Neutrophil (primary cell): ENCODE measurements around the gene PHC1.

ENCODE experiments used
- H3K27ac ChIP-seq: fragments of 200-600 bp; sonication (generic); 2 replicates; pipeline ENCODE4 v1.5.1; 2016; ENCODE audit warnings: mild to moderate bottlenecking, moderate library complexity
- H3K27me3 ChIP-seq: fragments of 200-600 bp; sonication (generic); 2 replicates; pipeline ENCODE4 v1.6.0; 2016; ENCODE audit warnings: mild to moderate bottlenecking
- H3K36me3 ChIP-seq: fragments of 200-600 bp; sonication (generic); 2 replicates; pipeline ENCODE4 v1.5.1; 2017
- H3K4me1 ChIP-seq, 2 experiments: fragments of 200-600 bp in 1 of 2; sonication (generic) in 1 of 2; 1 replicate in 1 of 2; 2 replicates in 1 of 2; pipeline versions ENCODE4 v1.5.1 to v1.6.1; 2013 to 2016; ENCODE audit warnings: low read depth in 1 of 2, low read length in 1 of 2, mild to moderate bottlenecking in 1 of 2, moderate library complexity in 1 of 2; ENCODE audit not compliant: control insufficient read depth in 1 of 2, insufficient read depth in 1 of 2
- H3K4me3 ChIP-seq, 2 experiments: fragments of 200-600 bp in 1 of 2; sonication (generic) in 1 of 2; 1 replicate in 1 of 2; 2 replicates in 1 of 2; pipeline ENCODE4 v1.5.1; 2013 to 2016; ENCODE audit warnings: low read depth in 1 of 2, low read length in 1 of 2, mild to moderate bottlenecking in 1 of 2, moderate library complexity in 1 of 2
- H3K9me3 ChIP-seq: fragments of 200-600 bp; sonication (generic); 2 replicates; pipeline ENCODE4 v1.5.1; 2016
- TF ChIP-seq, protein P1 (sequence below): fragments of 200-600 bp; sonication (generic); IDR thresholded peaks from 2 replicates; pipeline ENCODE4 v1.5.1; 2016; ENCODE audit warnings: antibody characterized with exemption

The PHC1 gene

DNA sequence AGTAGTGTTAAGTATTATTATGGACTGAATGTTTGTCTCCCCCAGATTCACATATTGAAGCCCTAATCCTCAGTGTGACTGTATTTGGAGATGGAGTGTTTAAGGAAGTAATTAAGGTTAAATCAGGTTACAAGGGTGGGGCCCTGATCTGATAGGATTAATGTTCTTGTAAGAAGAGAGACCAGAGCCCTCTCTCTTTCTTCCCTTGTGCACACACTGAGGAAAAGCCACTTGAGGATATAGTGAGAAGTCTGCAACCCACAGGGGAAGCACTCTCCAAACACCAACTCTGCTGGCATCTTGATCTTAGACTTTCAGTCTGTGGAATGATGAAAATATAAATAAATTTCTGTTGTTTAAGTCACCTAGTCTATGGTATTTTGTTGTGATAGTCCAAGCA lies 72.9 kb downstream of the PHC1 start:
- peaks cover 11 to 30% of the 10 kb centered on the region in 2 experiments for H3K4me1 ChIP-seq
- no peak overlapping the region for H3K27ac ChIP-seq
- no peak overlapping the region for H3K4me3 ChIP-seq
- no peaks in the 10 kb centered on the region for H3K27me3 ChIP-seq
- no peaks in the 10 kb centered on the region for H3K36me3 ChIP-seq
- TF ChIP-seq, protein P1, sequence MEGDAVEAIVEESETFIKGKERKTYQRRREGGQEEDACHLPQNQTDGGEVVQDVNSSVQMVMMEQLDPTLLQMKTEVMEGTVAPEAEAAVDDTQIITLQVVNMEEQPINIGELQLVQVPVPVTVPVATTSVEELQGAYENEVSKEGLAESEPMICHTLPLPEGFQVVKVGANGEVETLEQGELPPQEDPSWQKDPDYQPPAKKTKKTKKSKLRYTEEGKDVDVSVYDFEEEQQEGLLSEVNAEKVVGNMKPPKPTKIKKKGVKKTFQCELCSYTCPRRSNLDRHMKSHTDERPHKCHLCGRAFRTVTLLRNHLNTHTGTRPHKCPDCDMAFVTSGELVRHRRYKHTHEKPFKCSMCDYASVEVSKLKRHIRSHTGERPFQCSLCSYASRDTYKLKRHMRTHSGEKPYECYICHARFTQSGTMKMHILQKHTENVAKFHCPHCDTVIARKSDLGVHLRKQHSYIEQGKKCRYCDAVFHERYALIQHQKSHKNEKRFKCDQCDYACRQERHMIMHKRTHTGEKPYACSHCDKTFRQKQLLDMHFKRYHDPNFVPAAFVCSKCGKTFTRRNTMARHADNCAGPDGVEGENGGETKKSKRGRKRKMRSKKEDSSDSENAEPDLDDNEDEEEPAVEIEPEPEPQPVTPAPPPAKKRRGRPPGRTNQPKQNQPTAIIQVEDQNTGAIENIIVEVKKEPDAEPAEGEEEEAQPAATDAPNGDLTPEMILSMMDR, result no peak
- no peaks in the 10 kb centered on the region for H3K9me3 ChIP-seq

DNA sequence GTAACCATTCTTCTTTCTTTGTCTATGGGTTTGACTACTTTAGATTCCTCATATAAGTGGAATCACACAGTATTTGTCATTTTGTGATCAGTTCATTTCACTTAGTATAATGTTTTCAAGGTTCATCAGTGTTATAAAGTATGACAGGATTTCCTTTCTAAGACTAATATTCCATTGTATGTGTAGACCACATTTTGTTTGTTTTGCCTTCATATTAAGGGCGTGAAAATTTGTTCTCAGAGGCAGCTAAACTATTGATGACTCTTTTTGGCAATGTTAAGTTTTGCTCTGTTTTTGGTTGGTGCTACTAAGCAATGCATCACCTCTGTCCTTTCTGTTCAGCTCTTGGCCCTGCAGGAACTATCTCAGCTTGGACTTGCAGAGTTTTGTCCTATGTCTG lies 73.4 kb downstream of the PHC1 start:
- Histone ChIP-seq H3K27ac (no peak overlapping the region), H3K9me3 (no peaks in the 10 kb centered on the region), H3K4me1 (peaks cover 11 to 30% of the 10 kb centered on the region in 2 experiments), H3K4me3 (no peak overlapping the region), H3K27me3 (no peaks in the 10 kb centered on the region), H3K36me3 (no peaks in the 10 kb centered on the region)
- TF ChIP-seq, protein P1, result no peak

DNA sequence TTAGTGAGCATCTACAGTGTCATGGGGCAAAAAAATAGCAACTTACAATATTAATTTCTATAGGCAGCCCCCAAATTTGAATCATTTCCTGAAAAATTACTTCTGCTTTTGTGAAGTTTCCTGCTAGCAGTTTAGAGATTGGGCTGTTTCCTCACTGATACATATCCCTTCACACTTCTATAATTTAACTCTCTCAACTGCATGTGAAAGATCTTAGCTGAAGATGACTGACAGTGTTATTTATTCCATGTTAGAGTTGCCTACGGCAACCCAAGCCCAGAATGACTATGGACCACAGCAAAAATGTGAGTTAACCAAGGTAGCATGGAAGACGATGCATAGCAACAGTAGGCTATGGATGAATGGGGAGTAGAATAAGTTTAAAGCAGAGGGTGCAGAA lies 75.1 kb downstream of the PHC1 start, which contains the start of gene KLRG1:
KLRG1 (plus strand) TSS at position 134 of the 400 bp plus-strand sequence; CDS start at position 224, 90 bp downstream.
- Histone ChIP-seq H3K27ac (no peak within 1 kb of the TSS), H3K27me3 (no peaks in the 10 kb centered on the region), H3K4me1 (peaks cover 11 to 30% of the 10 kb centered on the region in 2 experiments), H3K9me3 (no peaks in the 10 kb centered on the region), H3K4me3 (no peak within 1 kb of the TSS), H3K36me3 (no peaks in the 10 kb centered on the region)
- TF ChIP-seq, protein P1, result no peak
